Erythroblast (primary cell): ENCODE measurements around the gene RAB28.

ENCODE experiments used
- GATA1 ChIP-seq: IDR thresholded peaks from 2 replicates; pipeline ENCODE4 v1.6.1; 2011; ENCODE audit warnings: low read depth, mild to moderate bottlenecking, control low read depth, low read length, moderate library complexity
- POLR2A ChIP-seq: IDR thresholded peaks from 2 replicates; pipeline ENCODE4 v1.6.1; 2011; ENCODE audit warnings: mild to moderate bottlenecking, low read length

DNA sequence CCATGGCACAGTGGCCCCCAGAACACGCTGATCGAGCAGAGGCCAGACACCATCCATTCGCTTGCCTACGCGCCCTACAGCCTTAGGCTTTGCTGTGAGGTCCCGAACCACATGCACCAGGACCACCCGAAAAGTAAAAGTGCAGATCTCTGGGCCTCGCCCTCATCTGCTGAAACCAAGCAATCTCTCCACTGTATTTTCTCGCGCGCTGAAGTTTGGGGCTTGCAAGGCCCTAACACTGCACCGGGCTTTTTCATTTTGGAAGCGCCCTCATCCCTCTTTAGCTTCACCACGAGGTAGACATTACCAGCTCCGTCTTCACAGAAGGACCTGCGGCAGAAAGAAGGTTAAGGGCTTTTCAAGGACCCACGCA, 39.0 kb upstream of the RAB28 start:
- TF ChIP-seq POLR2A (no peak), GATA1 (no peak)
